A673 (cell line): ENCODE data around the gene OR2A1.
"Not testable (repeated sequence)": the region's sequence is repeated elsewhere in the genome, so short reads cannot be mapped to it uniquely, and the experiment has no call there.

Experiments used
- EZH2 ChIP-seq: fragments of 200-600 bp; sonication (generic); IDR thresholded peaks from 2 replicates; pipeline ENCODE4 v1.6.1; 2017; ENCODE audit warnings: borderline replicate concordance, low read depth, mild to moderate bottlenecking, mixed read lengths, antibody characterized with exemption, low read length; ENCODE audit not compliant: poor library complexity, severe bottlenecking
- TF ChIP-seq, protein P1 (sequence below): fragments of 300-800, 200-600 bp; sonication (generic); conservative IDR thresholded peaks from 2 replicates; pipeline ENCODE4 v1.5.1; 2017; ENCODE audit warnings: low read depth, mild to moderate bottlenecking, antibody characterized with exemption, low read length, moderate library complexity, mixed read lengths

DNA sequence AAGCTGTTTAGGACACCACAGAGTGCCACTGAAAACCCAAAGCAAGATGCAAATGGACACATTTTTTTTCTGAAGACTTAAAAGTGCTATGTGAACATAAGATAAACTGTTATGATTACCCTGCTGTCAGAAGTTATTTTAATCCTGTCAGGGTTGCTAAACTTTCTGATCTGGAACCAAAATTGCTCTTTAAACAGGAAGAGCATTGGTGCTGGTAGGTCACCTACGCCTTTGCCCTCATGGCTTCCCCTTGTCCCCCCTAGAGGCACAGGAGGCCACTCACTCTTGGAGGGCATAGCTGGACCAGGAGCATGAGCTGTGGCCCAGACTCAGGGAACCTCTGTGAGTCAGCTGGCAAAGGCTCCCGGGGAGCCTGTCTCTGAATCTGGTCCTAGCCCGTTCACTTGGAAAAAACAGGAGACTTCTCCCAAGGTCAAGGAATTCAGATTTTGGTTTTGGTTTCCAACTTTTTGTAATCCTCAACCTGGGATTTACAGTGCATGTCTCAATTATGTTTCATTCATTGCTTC lies 9.5 kb downstream of the OR2A1 start:
- TF ChIP-seq EZH2: not testable (repeated sequence)
- TF ChIP-seq, protein P1, sequence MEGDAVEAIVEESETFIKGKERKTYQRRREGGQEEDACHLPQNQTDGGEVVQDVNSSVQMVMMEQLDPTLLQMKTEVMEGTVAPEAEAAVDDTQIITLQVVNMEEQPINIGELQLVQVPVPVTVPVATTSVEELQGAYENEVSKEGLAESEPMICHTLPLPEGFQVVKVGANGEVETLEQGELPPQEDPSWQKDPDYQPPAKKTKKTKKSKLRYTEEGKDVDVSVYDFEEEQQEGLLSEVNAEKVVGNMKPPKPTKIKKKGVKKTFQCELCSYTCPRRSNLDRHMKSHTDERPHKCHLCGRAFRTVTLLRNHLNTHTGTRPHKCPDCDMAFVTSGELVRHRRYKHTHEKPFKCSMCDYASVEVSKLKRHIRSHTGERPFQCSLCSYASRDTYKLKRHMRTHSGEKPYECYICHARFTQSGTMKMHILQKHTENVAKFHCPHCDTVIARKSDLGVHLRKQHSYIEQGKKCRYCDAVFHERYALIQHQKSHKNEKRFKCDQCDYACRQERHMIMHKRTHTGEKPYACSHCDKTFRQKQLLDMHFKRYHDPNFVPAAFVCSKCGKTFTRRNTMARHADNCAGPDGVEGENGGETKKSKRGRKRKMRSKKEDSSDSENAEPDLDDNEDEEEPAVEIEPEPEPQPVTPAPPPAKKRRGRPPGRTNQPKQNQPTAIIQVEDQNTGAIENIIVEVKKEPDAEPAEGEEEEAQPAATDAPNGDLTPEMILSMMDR: not testable (repeated sequence)
